Mucosa of stomach (tissue), 1 donor: ENCODE results near the gene MSMP.

ENCODE experiments used
- H3K27me3 ChIP-seq: one replicate; pipeline ENCODE4 v1.7.0; 2013; ENCODE audit warnings: mild to moderate bottlenecking, low read length; ENCODE audit not compliant: control insufficient read depth, insufficient read depth
- H3K36me3 ChIP-seq: one replicate; pipeline ENCODE4 v1.7.0; 2013; ENCODE audit warnings: low read length; ENCODE audit not compliant: control insufficient read depth, insufficient read depth
- H3K4me1 ChIP-seq: one replicate; pipeline ENCODE4 v1.7.0; 2013; ENCODE audit warnings: mild to moderate bottlenecking, low read length; ENCODE audit not compliant: control insufficient read depth, insufficient read depth
- H3K4me3 ChIP-seq: one replicate; pipeline ENCODE4 v1.7.0; 2013; ENCODE audit warnings: low read length
- H3K9ac ChIP-seq: one replicate; pipeline ENCODE4 v1.7.0; 2013; ENCODE audit warnings: mild to moderate bottlenecking, low read length, moderate library complexity
- H3K9me3 ChIP-seq: one replicate; pipeline ENCODE4 v1.7.0; 2013; ENCODE audit warnings: mild to moderate bottlenecking, low read length, moderate library complexity; ENCODE audit not compliant: control insufficient read depth
- donor health status: Pancreatic carcinoma.

MSMP gene

GRCh38 chr9:35712762-35713400 lies 41.2 kb downstream of the MSMP start:
- Histone ChIP-seq H3K4me1 (no peaks in the 10 kb centered on the region), H3K9me3 (no peaks in the 10 kb centered on the region), H3K36me3 (peaks cover 50% of the 10 kb centered on the region), H3K4me3 (no peak overlapping the region), H3K9ac (no peak overlapping the region), H3K27me3 (no peaks in the 10 kb centered on the region)

GRCh38 chr9:35711501-35712428 lies 42.3 kb downstream of the MSMP start:
- Histone ChIP-seq H3K27me3 (no peaks in the 10 kb centered on the region), H3K9me3 (no peaks in the 10 kb centered on the region), H3K36me3 (peaks cover 52% of the 10 kb centered on the region), H3K4me3 (no peak overlapping the region), H3K4me1 (no peaks in the 10 kb centered on the region), H3K9ac (no peak overlapping the region)

- Histone ChIP-seq H3K36me3 (peaks cover 52% of the 10 kb centered on the region), H3K4me1 (no peaks in the 10 kb centered on the region), H3K9ac (no peak overlapping the region), H3K9me3 (no peaks in the 10 kb centered on the region), H3K27me3 (no peaks in the 10 kb centered on the region), H3K4me3 (no peak overlapping the region)
Observed at GRCh38 chr9:35710818-35711500, 43.1 kb downstream of the MSMP start.

GRCh38 chr9:35708146-35708545 lies 45.9 kb downstream of the MSMP start:
- no peaks in the 10 kb centered on the region for H3K27me3 ChIP-seq
- H3K36me3 ChIP-seq: peaks cover 58% of the 10 kb centered on the region
- H3K9me3 ChIP-seq: no peaks in the 10 kb centered on the region
- H3K4me3 ChIP-seq: no peak overlapping the region
- no peak overlapping the region for H3K9ac ChIP-seq
- no peaks in the 10 kb centered on the region for H3K4me1 ChIP-seq

GRCh38 chr9:35706951-35707350 lies 47.1 kb downstream of the MSMP start:
- no peak overlapping the region for H3K4me3 ChIP-seq
- H3K36me3 ChIP-seq: peaks cover 53% of the 10 kb centered on the region
- no peaks in the 10 kb centered on the region for H3K4me1 ChIP-seq
- H3K27me3 ChIP-seq: no peaks in the 10 kb centered on the region
- H3K9me3 ChIP-seq: no peaks in the 10 kb centered on the region
- H3K9ac ChIP-seq: no peak overlapping the region

- H3K9me3 ChIP-seq: no peaks in the 10 kb centered on the region
- no peak overlapping the region for H3K4me3 ChIP-seq
- no peak overlapping the region for H3K9ac ChIP-seq
- H3K27me3 ChIP-seq: no peaks in the 10 kb centered on the region
- H3K36me3 ChIP-seq: peaks cover 48% of the 10 kb centered on the region
- no peaks in the 10 kb centered on the region for H3K4me1 ChIP-seq
Observed at GRCh38 chr9:35705836-35706430, 48.1 kb downstream of the MSMP start.

GRCh38 chr9:35705372-35705771 lies 48.7 kb downstream of the MSMP start:
- no peaks in the 10 kb centered on the region for H3K4me1 ChIP-seq
- no peak overlapping the region for H3K4me3 ChIP-seq
- no peak overlapping the region for H3K9ac ChIP-seq
- H3K36me3 ChIP-seq: peaks cover 52% of the 10 kb centered on the region
- no peaks in the 10 kb centered on the region for H3K9me3 ChIP-seq
- H3K27me3 ChIP-seq: no peaks in the 10 kb centered on the region

GRCh38 chr9:35703906-35704672 lies 50.0 kb downstream of the MSMP start:
- Histone ChIP-seq H3K36me3 (peaks cover 64% of the 10 kb centered on the region), H3K4me3 (no peak overlapping the region), H3K4me1 (no peaks in the 10 kb centered on the region), H3K9ac (no peak overlapping the region), H3K9me3 (no peaks in the 10 kb centered on the region), H3K27me3 (no peaks in the 10 kb centered on the region)
